SU-DHL-6 (cell line): ENCODE measurements around the gene CATSPER1.
"Not testable (repeated sequence)": the region's sequence is repeated elsewhere in the genome, so short reads cannot be mapped to it uniquely, and the experiment has no call there.

Experiments used
- H2AFZ ChIP-seq: fragments of 200-600 bp; sonication (generic); 2 replicates; pipeline ENCODE4 v1.6.1; 2014; ENCODE audit warnings: low read depth, mild to moderate bottlenecking, moderate library complexity, mixed read lengths, antibody characterized with exemption, low read length; ENCODE audit not compliant: severe bottlenecking
- H3F3A ChIP-seq: fragments of 200-600 bp; shearing (Covaris generic); 2 replicates; pipeline ENCODE4 v1.6.0; 2016; ENCODE audit warnings: antibody characterized with exemption, mild to moderate bottlenecking; ENCODE audit not compliant: insufficient read depth
- H3K27ac ChIP-seq: fragments of 200-600 bp; sonication (generic); 2 replicates; pipeline ENCODE4 v1.5.1; 2016; ENCODE audit warnings: low read depth, mild to moderate bottlenecking, low read length, moderate library complexity, mixed read lengths
- H3K27me3 ChIP-seq: fragments of 200-600 bp; sonication (generic), shearing (Covaris generic); 2 replicates; pipeline ENCODE4 v1.6.0; 2014; ENCODE audit warnings: mild to moderate bottlenecking, low read length
- H3K36me3 ChIP-seq: fragments of 200-600 bp; sonication (generic); 2 replicates; pipeline ENCODE4 v1.6.1; 2014; ENCODE audit warnings: mild to moderate bottlenecking, low read length, mixed read lengths
- H3K4me2 ChIP-seq: fragments of 300-600, 200-600 bp; shearing (Covaris generic), sonication (generic); 2 replicates; pipeline ENCODE4 v1.6.0; 2014; ENCODE audit warnings: low read length, low read depth, mild to moderate bottlenecking; ENCODE audit not compliant: poor library complexity, severe bottlenecking
- H3K4me3 ChIP-seq: fragments of 200-600 bp; sonication (generic); 2 replicates; pipeline ENCODE4 v1.5.1; 2014; ENCODE audit warnings: antibody characterized with exemption, low read length, mild to moderate bottlenecking, mixed read lengths; ENCODE audit not compliant: insufficient read depth, poor library complexity, severe bottlenecking
- H3K79me2 ChIP-seq: fragments of 200-600 bp; sonication (generic); 2 replicates; pipeline ENCODE4 v1.6.1; 2014; ENCODE audit warnings: mild to moderate bottlenecking, low read length, moderate library complexity; ENCODE audit not compliant: insufficient read depth
- H3K9ac ChIP-seq: fragments of 200-600 bp; sonication (generic); 2 replicates; pipeline ENCODE4 v1.7.0; 2014; ENCODE audit warnings: mild to moderate bottlenecking, low read length
- H3K9me2 ChIP-seq: fragments of 200-600 bp; sonication (generic); replicated peaks from 2 replicates; pipeline ENCODE4 v1.6.1; 2014; ENCODE audit warnings: low read length; ENCODE audit not compliant: insufficient read depth
- H3K9me3 ChIP-seq: fragments of 200-600 bp; sonication (generic); 2 replicates; pipeline ENCODE4 v1.6.1; 2014; ENCODE audit warnings: low read length, mixed read lengths; ENCODE audit not compliant: insufficient read depth
- H4K20me1 ChIP-seq: fragments of 200-600 bp; sonication (generic); 2 replicates; pipeline ENCODE4 v1.6.1; 2014; ENCODE audit warnings: low read depth, mild to moderate bottlenecking, antibody characterized with exemption, low read length, moderate library complexity, mixed read lengths
- EZH2phosphoT487 ChIP-seq: fragments of 200-600 bp; sonication (generic), shearing (Covaris generic); conservative IDR thresholded peaks from 2 replicates; pipeline ENCODE4 v1.6.1; 2018; ENCODE audit warnings: mild to moderate bottlenecking, antibody characterized with exemption, low read length, moderate library complexity, mixed read lengths
- TF ChIP-seq, protein P1 (sequence below): fragments of 200-600 bp; sonication (generic); IDR thresholded peaks from one replicate; pipeline ENCODE4 v1.5.1; 2017; ENCODE audit warnings: antibody characterized with exemption, mild to moderate bottlenecking, low read length, moderate library complexity; ENCODE audit not compliant: insufficient read depth, poor library complexity, severe bottlenecking

Gene CATSPER1

DNA sequence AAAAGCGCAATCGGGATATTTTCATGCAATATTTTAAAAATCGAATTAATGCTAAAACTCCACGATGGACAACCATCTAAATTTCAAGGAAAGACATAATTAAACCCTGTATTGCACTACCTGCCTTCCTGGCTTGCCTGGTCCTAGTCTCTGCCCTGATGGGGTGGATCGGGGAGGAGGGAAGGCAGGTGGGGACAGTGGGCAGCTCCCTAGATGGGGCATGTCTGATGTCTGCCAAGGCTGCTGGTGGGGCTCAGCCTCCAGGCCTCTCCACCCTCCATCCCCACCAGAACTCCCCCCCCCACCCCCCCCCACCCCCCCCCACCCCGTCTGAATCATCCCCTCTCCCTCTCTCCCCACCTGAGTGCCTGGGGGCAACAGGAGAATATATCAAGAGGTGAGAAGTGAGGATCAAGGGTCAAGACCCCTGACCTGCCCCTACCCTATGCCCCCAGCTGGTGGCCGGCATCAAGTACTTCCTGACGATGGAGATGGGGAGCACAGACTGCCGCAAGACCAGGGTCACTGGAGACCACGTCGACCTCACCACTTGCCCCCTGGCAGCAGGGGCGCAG, 13.8 kb downstream of the CATSPER1 start:
- H3K36me3 ChIP-seq: no peaks in the 10 kb centered on the region
- no peaks in the 10 kb centered on the region for H3F3A ChIP-seq
- H3K4me2 ChIP-seq: no peak overlapping the region
- H3K79me2 ChIP-seq: no peaks in the 10 kb centered on the region
- no peaks in the 10 kb centered on the region for H3K9me3 ChIP-seq
- no peaks in the 10 kb centered on the region for H4K20me1 ChIP-seq
- H3K9ac ChIP-seq: no peak overlapping the region
- no peak for TF ChIP-seq EZH2phosphoT487
- TF ChIP-seq, protein P1, sequence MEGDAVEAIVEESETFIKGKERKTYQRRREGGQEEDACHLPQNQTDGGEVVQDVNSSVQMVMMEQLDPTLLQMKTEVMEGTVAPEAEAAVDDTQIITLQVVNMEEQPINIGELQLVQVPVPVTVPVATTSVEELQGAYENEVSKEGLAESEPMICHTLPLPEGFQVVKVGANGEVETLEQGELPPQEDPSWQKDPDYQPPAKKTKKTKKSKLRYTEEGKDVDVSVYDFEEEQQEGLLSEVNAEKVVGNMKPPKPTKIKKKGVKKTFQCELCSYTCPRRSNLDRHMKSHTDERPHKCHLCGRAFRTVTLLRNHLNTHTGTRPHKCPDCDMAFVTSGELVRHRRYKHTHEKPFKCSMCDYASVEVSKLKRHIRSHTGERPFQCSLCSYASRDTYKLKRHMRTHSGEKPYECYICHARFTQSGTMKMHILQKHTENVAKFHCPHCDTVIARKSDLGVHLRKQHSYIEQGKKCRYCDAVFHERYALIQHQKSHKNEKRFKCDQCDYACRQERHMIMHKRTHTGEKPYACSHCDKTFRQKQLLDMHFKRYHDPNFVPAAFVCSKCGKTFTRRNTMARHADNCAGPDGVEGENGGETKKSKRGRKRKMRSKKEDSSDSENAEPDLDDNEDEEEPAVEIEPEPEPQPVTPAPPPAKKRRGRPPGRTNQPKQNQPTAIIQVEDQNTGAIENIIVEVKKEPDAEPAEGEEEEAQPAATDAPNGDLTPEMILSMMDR: no peak
- no peaks in the 10 kb centered on the region for H3K9me2 ChIP-seq
- no peak overlapping the region for H3K4me3 ChIP-seq
- no peak overlapping the region for H3K27ac ChIP-seq
- no peak overlapping the region for H2AFZ ChIP-seq
- no peaks in the 10 kb centered on the region for H3K27me3 ChIP-seq

DNA sequence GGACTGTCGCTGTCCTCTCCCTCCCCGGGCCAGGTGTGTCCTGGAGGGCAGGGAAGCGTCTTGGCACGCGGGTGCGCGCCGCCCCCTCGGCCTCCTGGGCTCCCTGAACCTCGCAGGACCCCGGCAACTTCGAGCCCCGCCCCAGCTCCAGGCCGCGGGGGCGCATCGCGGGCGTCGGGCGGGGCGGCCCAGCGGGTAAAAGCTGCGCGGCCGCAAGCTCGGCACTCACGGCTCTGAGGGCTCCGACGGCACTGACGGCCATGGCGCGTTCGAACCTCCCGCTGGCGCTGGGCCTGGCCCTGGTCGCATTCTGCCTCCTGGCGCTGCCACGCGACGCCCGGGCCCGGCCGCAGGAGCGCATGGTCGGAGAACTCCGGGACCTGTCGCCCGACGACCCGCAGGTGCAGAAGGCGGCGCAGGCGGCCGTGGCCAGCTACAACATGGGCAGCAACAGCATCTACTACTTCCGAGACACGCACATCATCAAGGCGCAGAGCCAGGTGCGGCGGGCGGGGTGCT, 14.4 kb downstream of the CATSPER1 start, which contains the start of gene CST6:
CST6 (plus strand) TSS at position 224 of the 519 bp plus-strand sequence; CDS start at position 261, 37 bp downstream.
- no peaks in the 10 kb centered on the region for H3K27me3 ChIP-seq
- TF ChIP-seq, protein P1: no peak
- TF ChIP-seq EZH2phosphoT487: no peak
- H3K9me2 ChIP-seq: no peaks in the 10 kb centered on the region
- H3K9me3 ChIP-seq: no peaks in the 10 kb centered on the region
- H3K36me3 ChIP-seq: no peaks in the 10 kb centered on the region
- H3K27ac ChIP-seq: no peak within 1 kb of the TSS
- H3K9ac ChIP-seq: no peak within 1 kb of the TSS
- H3K4me2 ChIP-seq: no peak within 1 kb of the TSS
- H3F3A ChIP-seq: no peaks in the 10 kb centered on the region
- H2AFZ ChIP-seq: no peak within 1 kb of the TSS
- no peaks in the 10 kb centered on the region for H4K20me1 ChIP-seq
- no peak within 1 kb of the TSS for H3K4me3 ChIP-seq
- H3K79me2 ChIP-seq: no peaks in the 10 kb centered on the region

GRCh38 chr11:66011239-66011784, 15.0 kb downstream of the CATSPER1 start:
- TF ChIP-seq, protein P1: no peak
- no peak for TF ChIP-seq EZH2phosphoT487
- H3K9me2 ChIP-seq: no peaks in the 10 kb centered on the region
- H3K4me3 ChIP-seq: no peak overlapping the region
- no peak overlapping the region for H2AFZ ChIP-seq
- no peaks in the 10 kb centered on the region for H3F3A ChIP-seq
- H3K9ac ChIP-seq: no peak overlapping the region
- H3K27me3 ChIP-seq: no peaks in the 10 kb centered on the region
- H3K27ac ChIP-seq: no peak overlapping the region
- H3K9me3 ChIP-seq: no peaks in the 10 kb centered on the region
- no peaks in the 10 kb centered on the region for H3K36me3 ChIP-seq
- no peak overlapping the region for H3K4me2 ChIP-seq
- no peaks in the 10 kb centered on the region for H3K79me2 ChIP-seq
- no peaks in the 10 kb centered on the region for H4K20me1 ChIP-seq

GRCh38 chr11:66010036-66010435, 16.2 kb downstream of the CATSPER1 start:
- not testable (repeated sequence) for H3K27ac ChIP-seq

More at GRCh38 chr11:66010036-66010435, 16.2 kb downstream of the CATSPER1 start:
- H3F3A ChIP-seq, H3K9me2 ChIP-seq, H3K4me3 ChIP-seq, H3K9ac ChIP-seq, H4K20me1 ChIP-seq, H3K4me2 ChIP-seq, H3K27me3 ChIP-seq, H3K36me3 ChIP-seq, H3K9me3 ChIP-seq, H2AFZ ChIP-seq, H3K79me2 ChIP-seq: not testable (repeated sequence)
